Measurements from ENCODE around the gene MNAT1. TPM values are rescaled to one million over a fixed set of nuclear protein-coding genes. Genes with fewer than 3 reads are reported as not detected.

MNAT1 gene
- total and polyA plus RNA-seq, 2 experiments from 2014 or later = 51.6 to 85.0 TPM

- H3K4me3 ChIP-seq = no peak overlapping the region
- H4K20me1 ChIP-seq (replicated peaks; ENCODE audit: insufficient read depth) = 0 out of 2 replicates have a peak, but pooled peaks cover 4% of the 10 kb centered on the region
- H3K9me2 ChIP-seq (ENCODE audit: insufficient read depth) = no peaks in the 10 kb centered on the region
- no peak overlapping the region for H3K27ac ChIP-seq (ENCODE audit: low read depth)
- no peak overlapping the region for H3K4me2 ChIP-seq
- H3K79me2 ChIP-seq (replicated peaks; ENCODE audit: insufficient read depth) = no peaks in the 10 kb centered on the region
- Mint-ChIP-seq H3K4me3 (no peak overlapping the region), H3K4me1 (no peaks in the 10 kb centered on the region), H3K27me3 (ENCODE audit: insufficient read depth, low read depth, poor library complexity) (no peaks in the 10 kb centered on the region), H3K27ac (no peak overlapping the region), H3K36me3 (ENCODE audit: low read depth) (peaks cover 3% of the 10 kb centered on the region; the same call in 2 of the 3 replicates), H3K9me3 (no peaks in the 10 kb centered on the region)
- ATAC-seq (no peak), DNase-seq (ENCODE audit: low spot score) (no peak)
- H3F3A ChIP-seq (replicated peaks; ENCODE audit: low read depth) = no peaks in the 10 kb centered on the region
- H3K27me3 ChIP-seq (ENCODE audit: insufficient read depth) = no peaks in the 10 kb centered on the region
- TF ChIP-seq POLR2AphosphoS5 (IDR thresholded peaks at IDR 0.05; ENCODE audit: low read depth) = no peak
- no peak for TF ChIP-seq ZNF331 (CRISPR knock-in tag; IDR thresholded peaks at IDR 0.05; ENCODE audit: low read depth)
- no peak for TF ChIP-seq CREB1 (CRISPR knock-in tag; IDR thresholded peaks at IDR 0.05; ENCODE audit: low read depth)
- no peak for TF ChIP-seq EZH2 (IDR thresholded peaks at IDR 0.05; ENCODE audit: low read depth, unreplicated experiment)
- no peak for TF ChIP-seq NANOG (IDR thresholded peaks at IDR 0.05; ENCODE audit: borderline replicate concordance)
- H3K4me1 ChIP-seq (ENCODE audit: insufficient read depth) = no peaks in the 10 kb centered on the region
- H3K36me3 ChIP-seq (ENCODE audit: insufficient read depth) = no peaks in the 10 kb centered on the region
- H2AFZ ChIP-seq = no peak overlapping the region
These were observed 255.0 kb downstream of the MNAT1 start for GRCh38 chr14:60989599-60989998.

- Histone ChIP-seq H3K27ac (ENCODE audit: low read depth) (no peak overlapping the region), H3K4me3 (no peak overlapping the region), H3K79me2 (replicated peaks; ENCODE audit: insufficient read depth) (no peaks in the 10 kb centered on the region), H3K4me1 (ENCODE audit: insufficient read depth) (no peaks in the 10 kb centered on the region), H3F3A (replicated peaks; ENCODE audit: low read depth) (no peaks in the 10 kb centered on the region), H3K27me3 (ENCODE audit: insufficient read depth) (no peaks in the 10 kb centered on the region), H2AFZ (no peak overlapping the region), H3K4me2 (no peak overlapping the region), H3K9me2 (ENCODE audit: insufficient read depth) (no peaks in the 10 kb centered on the region), H4K20me1 (replicated peaks; ENCODE audit: insufficient read depth) (no peaks in the 10 kb centered on the region), H3K36me3 (ENCODE audit: insufficient read depth) (no peaks in the 10 kb centered on the region)
- H3K4me3 Mint-ChIP-seq = no peak overlapping the region
- H3K27ac Mint-ChIP-seq = no peak overlapping the region
- no peaks in the 10 kb centered on the region for H3K9me3 Mint-ChIP-seq
- peak; percentile 50 for ATAC-seq
- peak; percentile 9 for DNase-seq (ENCODE audit: low spot score)
- peaks cover 21% of the 10 kb centered on the region for H3K36me3 Mint-ChIP-seq (ENCODE audit: low read depth)
- H3K4me1 Mint-ChIP-seq = no peaks in the 10 kb centered on the region
- H3K27me3 Mint-ChIP-seq (ENCODE audit: insufficient read depth, low read depth, poor library complexity) = no peaks in the 10 kb centered on the region
- TF ChIP-seq EZH2phosphoT487 (IDR thresholded peaks at IDR 0.05; ENCODE audit: unreplicated experiment) (no peak), NANOG (IDR thresholded peaks at IDR 0.05; ENCODE audit: borderline replicate concordance) (no peak), EZH2 (IDR thresholded peaks at IDR 0.05; ENCODE audit: low read depth, unreplicated experiment) (no peak), CTCF (conservative IDR thresholded peaks at IDR 0.05; ENCODE audit: low read depth in 2 of 2) (no peak), ETS1 (IDR thresholded peaks at IDR 0.05) (no peak), ZNF331 (CRISPR knock-in tag; IDR thresholded peaks at IDR 0.05; ENCODE audit: low read depth) (no peak), JUNB (IDR thresholded peaks at IDR 0.05; ENCODE audit: unreplicated experiment) (no peak), ZNF114 (CRISPR knock-in tag; IDR thresholded peaks at IDR 0.05) (no peak), CREB1 (CRISPR knock-in tag; IDR thresholded peaks at IDR 0.05; ENCODE audit: low read depth) (no peak), POLR2AphosphoS5 (IDR thresholded peaks at IDR 0.05; ENCODE audit: low read depth) (no peak), REST (IDR thresholded peaks at IDR 0.05; ENCODE audit: unreplicated experiment) (no peak)
These were observed 264.1 kb downstream of the MNAT1 start for GRCh38 chr14:60998617-60999016.
